HG02885 (cell line): ENCODE measurements around the gene RASGEF1C.
A peak's percentile ranks its signal among the peaks of the same experiment; 100 is the strongest.
"Not testable (repeated sequence)": the region's sequence is repeated elsewhere in the genome, so short reads cannot be mapped to it uniquely, and the experiment has no call there.

Experiments used
- ATAC-seq: cut with Tn5 transposase; IDR thresholded peaks from one replicate; pipeline ENCODE4 v1.9.1; 2021; ENCODE audit warnings: mild to moderate bottlenecking; ENCODE audit not compliant: unreplicated experiment, poor library complexity

RASGEF1C gene

GRCh38 chr5:180093241-180093640 lies 115.8 kb downstream of the RASGEF1C start:
- ATAC-seq = no peak

- ATAC-seq = no peak
Measured at GRCh38 chr5:180090769-180091546, 118.1 kb downstream of the RASGEF1C start.

DNA sequence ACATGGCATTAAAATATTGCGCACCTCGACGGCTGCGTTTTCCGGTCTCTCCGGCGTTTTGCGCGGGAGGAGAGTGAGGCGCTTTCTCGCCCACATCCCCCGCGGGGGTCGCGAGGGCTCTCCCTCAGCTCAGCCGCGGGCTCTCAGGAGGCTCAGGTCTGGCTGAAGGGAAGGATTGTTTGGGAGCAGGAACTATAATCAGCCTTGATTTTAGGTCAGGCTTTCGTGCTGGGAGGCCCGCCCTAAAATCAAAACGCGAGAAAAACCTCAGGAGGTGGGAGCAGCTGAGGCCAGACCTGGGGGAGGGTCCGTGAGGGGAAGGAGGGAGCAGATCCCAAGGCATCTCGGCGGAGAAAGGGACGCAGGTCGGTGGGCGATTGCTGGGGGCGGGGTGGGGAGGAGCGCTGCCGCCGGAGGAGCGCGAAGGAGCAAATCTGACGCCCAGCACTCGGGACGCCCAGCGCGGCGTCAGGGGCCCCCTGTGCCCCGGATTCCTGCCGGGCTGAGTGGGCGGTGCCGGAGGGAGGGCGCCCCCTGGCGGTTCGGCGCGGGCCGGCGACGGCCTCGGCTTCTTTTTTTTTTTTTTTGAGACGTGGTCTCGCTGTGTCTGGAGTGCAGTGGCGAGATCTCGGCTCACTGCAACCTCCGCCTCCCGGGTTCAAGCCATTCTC lies 118.8 kb downstream of the RASGEF1C start:
- peak; percentile 50 for ATAC-seq

DNA sequence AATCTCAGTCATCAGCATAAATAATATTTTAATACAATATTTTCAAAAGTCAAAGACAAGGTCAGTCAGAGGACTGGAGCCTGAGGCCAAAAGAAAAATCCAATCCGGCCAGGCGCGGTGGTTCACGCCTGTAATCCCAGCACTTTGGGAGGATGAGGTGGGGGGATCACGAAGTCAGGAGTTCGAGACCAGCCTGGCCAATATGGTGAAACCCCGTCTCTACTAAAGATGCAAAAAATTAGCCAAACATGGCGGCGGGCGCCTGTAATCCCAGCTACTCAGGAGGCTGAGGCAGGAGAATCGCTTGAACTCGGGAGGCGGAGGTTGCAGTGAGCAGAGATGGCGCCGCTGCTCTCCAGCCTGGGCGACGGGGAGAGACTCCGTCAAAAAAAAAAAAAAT lies 119.4 kb downstream of the RASGEF1C start:
- not testable (repeated sequence) for ATAC-seq

DNA sequence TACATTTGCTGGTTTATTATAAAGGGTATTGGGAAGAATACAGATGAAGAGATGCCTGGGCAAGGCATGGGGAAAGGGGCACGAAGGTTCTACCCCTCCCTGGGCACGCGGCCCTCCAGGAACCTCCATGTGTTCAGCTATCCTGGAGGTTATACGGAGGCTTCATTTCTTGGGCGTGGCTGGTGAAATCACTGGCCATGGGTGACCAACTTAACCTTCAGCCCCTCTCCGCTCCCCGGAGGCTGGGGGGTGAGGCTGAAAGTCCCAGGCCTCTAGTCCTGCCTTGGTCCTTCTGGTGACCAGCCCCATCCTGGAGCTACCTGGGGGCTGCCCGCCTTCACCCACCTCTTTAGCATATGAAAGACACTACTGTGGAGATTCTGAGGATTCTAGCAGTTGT lies 120.5 kb downstream of the RASGEF1C start:
- ATAC-seq = no peak

DNA sequence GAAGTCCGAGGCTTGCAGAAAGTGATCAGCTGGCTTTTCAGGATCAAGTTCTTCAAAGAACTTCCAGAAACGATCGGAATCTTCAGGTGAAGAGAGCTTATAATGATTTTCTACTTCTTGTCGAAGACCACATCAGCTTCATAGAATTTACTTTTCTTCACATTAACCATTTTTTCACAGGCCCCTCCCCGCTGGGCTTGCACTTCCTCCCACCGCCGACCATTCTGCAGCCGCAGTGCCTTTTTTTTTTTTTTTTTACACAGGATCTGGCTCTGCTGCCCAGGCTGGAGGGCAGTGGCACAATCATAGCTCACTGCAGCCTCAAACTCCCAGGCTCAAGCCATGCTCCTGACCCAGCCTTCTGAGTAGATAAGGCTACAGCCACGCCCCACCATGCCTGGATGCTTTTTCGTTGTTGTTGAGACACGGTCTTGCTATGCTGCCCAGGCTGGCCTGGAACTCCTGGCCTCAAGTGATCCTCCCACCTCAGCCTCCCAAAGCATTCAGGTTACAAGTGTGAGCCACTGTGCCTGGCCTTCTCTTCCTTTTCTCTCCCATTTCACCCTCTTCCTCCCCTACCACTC lies 122.1 kb downstream of the RASGEF1C start:
- ATAC-seq = no peak

DNA sequence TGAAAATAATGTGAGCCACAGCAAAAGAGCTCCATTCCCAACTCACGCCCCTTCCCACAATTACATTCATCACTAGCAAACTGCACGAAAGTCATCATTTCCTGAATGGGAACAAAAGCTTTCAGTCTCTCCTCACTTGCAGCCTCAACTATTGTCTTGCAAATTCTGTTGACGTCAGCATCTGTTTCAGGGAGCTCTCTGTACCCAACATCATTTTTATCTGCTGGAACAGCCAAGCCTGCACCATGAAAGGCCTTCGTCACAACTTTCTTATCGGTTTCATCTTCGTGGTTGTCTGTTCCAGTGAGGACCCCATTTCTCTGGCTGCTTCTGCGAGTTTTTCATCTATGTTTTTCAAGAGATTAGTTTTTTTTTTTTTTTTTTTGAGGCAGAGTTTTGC lies 123.2 kb downstream of the RASGEF1C start:
- no peak for ATAC-seq

- ATAC-seq = no peak
Measured at GRCh38 chr5:180084638-180085561, 124.1 kb downstream of the RASGEF1C start.

DNA sequence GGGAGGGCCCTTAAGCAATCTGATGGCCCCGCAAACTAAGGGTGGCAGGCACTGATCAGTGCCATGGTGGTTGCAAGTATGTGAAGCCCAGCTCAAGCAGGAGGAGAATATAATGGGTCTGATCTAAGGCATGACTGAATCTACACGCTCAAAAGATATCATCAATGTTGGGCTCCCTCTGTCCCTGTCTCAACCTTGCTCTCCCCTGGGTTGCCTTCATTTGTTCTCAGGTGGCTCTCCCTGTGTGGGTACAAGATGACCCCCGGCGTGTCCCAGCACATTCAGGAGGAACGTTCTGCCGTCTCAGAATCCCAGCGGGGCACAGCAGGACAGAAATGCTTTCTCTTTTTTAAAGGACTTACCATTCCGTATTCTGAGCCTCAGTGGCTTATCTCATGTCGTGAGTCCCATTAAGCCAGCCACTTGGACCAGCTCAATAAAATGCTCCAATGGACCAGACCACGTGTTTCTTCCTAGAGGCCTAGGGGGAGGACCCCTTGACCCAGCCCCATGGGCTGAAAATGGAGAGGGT lies 125.4 kb downstream of the RASGEF1C start:
- ATAC-seq = no peak

DNA sequence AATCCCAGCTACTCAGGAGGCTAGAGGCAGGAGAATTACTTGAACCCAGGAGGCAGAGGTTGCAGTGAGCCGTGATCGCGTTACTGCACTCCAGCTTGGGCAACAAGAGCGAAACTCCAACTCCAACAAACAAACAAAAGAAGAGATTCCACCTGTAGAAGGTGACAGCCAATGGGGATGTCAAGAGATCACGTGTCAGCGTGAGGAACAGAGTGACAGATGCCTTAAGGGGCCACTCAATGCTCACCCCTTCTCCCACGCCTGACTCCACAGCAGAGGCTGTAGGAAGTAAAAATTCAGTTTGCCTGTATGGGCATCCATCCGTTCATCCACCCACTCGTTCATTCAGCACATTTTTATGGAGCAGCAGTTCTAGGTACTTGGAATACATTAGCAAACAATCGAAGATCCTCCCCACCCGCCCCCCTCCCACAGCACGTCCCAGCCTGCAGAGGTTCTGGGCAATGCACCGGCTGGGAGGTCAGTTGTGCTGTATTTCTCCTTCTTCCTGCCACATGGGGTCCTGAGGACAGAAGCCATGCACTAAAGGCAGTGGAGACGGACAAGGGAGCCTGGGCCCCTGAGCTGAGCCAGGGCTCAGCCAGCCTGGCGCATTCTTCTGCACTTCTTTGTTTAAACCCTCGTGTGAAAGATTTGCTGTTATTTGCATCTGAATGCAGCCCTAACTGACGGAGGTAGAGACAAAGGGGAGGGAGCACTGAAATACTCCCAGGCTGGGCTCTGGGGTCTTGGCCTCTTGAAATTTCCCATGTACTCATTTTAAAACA lies 126.2 kb downstream of the RASGEF1C start:
- ATAC-seq = no peak

GRCh38 chr5:180081481-180081880 lies 127.5 kb downstream of the RASGEF1C start:
- no peak for ATAC-seq

- no peak for ATAC-seq
Measured at GRCh38 chr5:180080486-180081280, 128.3 kb downstream of the RASGEF1C start.

DNA sequence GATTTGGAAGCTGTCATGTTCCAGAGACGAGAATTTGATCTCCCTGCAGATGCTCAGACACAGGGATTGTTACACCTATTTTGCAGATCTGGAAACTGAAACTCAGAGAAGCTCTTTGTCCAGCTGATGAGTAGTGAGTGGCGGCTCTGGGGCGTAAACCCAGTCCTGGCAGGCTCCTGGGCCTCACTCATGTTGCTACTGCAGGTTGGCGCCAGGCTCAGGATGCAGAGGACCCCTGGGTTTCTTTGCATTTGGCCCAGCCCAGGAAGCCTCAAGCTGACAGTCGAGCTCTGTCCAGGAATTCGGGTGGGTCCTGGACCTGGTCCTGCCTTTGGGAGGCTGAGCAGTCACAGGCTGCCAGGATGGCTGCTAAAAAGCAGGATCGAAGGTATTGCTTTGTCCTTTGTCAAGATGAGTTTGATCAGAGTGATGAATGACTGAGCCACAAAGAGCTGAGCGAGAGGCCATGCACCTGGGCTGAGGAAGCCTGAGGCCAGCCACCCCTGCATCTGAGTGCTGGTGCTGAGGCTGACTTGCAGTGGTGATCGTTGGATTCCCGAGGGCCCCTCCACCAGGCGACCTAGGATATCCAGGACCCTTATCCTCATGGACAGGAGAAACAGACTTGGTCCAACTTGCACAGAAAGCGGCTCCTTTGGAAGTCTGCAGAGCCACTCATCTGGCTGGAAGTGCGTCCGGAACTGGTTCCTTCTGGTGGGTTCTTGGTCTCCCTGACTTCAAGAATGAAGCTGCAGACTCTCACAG lies 129.1 kb downstream of the RASGEF1C start:
- no peak for ATAC-seq

DNA sequence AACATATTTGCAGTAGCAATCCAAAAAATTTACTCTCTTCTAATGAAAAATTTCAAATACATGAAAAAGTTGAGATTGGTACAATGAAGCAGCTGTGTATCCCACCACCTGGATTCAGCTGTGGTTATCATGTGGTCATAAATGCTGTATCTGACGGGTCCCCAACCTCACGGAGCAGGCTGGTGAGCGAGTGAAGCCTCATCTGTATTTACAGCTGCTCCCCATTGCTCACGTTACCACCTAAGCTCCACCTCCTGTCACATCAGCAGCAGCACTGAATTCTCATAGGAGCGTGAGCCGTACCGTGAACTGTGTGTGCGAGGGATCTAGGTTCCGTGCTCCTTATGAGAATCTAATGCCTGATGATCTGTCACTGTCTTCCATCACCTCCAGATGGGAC lies 130.7 kb downstream of the RASGEF1C start:
- no peak for ATAC-seq

DNA sequence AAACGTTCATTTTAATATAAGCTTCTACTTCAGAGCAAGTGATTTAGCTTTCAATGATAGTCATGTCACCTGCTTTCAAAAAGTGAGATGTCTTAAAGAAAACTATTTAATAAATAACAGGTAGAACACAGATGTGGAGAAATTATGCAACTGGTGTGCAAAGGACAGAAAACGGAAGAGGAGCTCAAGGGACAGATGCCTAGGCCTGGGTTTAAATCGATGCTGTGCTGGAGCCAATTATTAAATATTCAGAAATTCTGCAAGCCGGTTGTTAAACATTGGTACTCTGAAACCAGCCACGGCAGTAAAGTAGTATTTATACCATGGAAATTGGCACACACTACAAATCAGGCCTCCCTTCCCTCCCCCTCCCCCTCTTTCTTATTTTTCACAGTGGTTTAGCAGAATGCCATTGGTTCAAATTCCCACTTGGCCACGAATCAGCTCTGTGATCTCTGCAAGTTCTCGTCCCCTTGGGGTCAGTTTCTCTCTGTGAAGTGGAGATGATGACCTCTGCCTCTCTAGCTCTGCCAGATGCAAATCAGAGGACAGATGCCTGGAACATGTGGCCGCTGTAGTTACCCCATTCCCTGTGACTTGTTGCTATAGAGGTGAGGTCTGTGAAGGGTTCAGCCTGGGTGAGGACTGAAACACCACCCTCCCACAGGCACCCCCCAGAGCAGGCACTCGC lies 131.3 kb downstream of the RASGEF1C start:
- no peak for ATAC-seq

GRCh38 chr5:180075703-180076102 lies 133.3 kb downstream of the RASGEF1C start:
- ATAC-seq = no peak

DNA sequence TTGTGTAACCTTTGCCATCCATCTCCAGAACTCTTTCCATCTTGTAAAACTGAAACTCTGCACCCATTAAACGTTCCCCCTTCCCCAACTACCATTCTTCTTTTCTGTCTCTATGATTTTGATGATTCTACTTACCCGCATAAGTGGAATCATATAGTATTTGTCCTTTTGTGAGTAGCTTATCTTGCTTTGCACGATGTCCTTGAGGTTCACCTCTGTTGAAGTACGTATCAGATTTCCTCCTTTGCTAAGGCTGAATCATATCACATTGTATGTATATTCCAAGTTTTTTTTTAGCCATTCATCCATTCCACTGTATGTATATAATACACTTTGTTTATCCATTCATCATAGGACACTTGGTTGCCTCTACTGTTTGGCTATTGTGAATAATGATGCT lies 134.5 kb downstream of the RASGEF1C start:
- no peak for ATAC-seq
